Hippocampal formation (tissue), 2 donors: ENCODE results near the gene LACTBL1.

Experiments used
- DNase-seq, 2 donors: peaks; one replicate each; lab custom pipeline; 2025; lab: John Stamatoyannopoulos, UW

Gene LACTBL1

DNA sequence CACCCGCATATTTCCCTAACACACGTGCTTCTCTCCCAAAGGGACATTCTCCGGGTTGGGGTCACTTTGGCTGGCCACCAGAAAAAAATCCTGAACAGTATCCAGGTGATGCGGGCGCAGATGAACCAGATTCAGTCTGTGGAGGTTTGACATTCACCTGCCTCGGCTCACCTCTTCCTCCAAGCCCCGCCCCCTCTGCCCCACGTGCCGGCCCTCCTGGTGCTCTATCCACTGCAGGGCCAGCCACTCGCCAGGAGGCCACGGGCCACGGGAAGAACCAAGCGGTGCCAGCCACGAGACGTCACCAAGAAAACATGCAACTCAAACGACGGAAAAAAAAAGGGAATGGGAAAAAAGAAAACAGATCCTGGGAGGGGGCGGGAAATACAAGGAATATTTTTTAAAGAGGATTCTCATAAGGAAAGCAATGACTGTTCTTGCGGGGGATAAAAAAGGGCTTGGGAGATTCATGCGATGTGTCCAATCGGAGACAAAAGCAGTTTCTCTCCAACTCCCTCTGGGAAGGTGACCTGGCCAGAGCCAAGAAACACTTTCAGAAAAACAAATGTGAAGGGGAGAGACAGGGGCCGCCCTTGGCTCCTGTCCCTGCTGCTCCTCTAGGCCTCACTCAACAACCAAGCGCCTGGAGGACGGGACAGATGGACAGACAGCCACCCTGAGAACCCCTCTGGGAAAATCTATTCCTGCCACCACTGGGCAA lies 59.1 kb downstream of the LACTBL1 start:
- DNase-seq = no peak

DNA sequence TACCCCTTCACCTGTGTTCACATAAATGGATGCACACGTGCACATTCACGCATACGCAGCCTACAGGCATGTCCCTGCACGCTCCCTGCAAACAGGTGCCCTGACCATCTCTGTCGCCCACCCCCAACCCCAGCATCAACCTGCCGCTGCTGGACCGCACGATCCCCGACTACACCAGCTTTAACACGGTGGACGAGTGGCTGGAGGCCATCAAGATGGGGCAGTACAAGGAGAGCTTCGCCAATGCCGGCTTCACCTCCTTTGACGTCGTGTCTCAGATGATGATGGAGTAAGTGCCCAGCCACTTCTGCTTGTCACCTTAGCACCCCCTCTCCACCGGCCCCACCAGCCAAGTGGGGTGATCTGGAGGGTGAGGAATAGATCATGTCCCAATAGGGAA lies 60.4 kb downstream of the LACTBL1 start:
- no peak for DNase-seq

DNA sequence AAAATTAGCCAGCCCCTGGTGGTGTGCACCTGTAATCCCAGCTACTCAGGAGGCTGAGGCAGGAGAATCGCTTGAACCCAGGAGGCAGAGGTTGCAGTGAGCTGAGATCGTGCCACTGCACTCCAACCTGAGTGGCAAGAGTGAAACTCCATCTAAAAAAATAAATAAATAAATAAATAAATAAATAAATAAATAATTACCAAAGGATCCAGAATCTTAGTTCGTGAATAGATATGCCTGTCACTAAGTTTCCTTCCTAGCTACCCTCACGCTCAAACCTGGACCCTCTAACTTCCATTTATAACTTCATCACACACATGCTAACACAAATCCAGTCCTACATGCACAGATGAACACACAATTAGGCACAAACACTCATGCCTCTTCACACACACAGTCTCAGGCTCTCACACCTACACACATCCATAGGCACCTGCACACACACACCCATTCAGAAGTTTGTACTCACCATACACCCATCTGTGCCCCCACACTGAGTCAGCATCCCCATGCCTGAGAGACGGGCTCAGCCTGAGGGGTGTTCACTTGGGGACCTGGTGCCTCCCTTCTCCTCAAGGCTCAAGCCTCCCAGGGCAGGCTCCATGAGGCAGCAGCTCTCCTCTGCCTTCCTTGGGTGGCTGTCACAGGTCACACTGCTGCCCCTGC lies 61.5 kb downstream of the LACTBL1 start:
- no peak for DNase-seq

DNA sequence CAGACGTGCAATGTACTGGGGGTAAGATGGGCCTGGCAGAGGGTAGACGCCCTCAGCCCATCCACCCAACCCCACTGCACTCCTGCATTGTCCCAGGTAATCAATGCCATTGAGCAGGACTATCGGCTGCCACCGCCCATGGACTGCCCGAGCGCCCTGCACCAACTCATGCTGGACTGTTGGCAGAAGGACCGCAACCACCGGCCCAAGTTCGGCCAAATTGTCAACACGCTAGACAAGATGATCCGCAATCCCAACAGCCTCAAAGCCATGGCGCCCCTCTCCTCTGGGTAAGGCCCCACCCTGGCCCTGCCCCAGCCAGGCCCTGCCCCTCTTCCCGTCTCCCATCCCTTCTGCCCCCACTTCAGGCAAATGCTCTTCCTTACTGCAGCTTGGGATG lies 62.4 kb downstream of the LACTBL1 start:
- DNase-seq = no peak

DNA sequence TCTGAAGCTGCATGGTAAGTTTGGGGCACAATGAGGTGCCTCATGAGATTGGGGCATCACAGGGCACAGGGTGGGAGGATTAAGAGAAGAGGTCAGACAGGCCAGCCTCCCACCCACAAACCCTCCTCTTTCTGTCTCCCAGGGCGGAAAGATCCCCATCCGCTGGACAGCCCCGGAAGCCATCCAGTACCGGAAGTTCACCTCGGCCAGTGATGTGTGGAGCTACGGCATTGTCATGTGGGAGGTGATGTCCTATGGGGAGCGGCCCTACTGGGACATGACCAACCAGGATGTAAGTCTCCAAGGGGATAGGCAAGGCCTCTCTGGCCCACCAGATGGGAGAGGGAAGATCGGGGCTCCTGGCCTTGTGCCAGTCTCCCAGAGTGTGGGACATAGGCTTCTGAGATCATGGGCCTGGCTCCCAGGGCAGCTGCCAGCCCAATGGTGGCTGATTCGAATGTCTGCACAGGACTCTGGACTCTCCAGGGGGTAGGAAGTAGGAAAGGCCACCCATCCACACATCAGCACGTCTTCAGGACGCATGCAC lies 63.7 kb downstream of the LACTBL1 start:
- no peak for DNase-seq

DNA sequence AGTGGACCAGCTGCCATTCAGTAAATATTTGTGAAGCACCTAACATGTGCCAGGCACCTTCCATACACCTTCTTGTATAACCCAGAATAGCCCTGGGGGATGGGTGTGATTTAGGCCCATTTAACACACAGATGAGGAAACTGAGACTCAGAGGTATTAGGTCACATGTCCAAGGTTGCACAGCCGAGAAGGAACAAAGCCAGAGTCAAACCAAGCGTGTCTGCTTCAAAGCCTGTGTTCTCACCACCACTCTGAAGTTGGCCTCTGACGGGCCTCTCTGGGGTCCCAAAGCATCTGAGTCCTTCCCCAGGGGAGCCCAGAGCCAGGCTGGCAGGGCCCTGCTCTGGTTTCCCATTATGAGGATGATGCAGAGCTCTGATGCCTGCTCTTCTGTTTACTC lies 65.1 kb downstream of the LACTBL1 start:
- DNase-seq = no peak

DNA sequence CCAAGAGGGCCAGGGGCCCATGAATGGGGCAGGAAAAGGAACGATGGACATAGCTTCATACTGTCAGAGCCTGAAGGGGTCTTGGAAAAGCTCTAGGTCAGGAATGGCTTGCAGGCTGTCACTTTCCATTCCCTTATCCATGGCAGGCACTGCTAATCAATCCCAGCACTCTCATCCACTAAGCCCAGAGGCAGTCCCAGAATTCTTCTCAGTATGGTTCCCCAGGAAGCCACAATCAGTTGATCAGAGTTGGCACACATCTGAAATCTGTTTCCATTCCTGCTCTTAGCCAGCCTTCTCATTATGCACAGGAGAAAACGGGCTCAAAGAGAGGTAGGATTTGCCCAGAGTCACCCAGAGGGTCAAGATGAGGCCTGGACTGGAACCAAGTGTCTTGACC lies 65.7 kb downstream of the LACTBL1 start:
- DNase-seq = no peak

DNA sequence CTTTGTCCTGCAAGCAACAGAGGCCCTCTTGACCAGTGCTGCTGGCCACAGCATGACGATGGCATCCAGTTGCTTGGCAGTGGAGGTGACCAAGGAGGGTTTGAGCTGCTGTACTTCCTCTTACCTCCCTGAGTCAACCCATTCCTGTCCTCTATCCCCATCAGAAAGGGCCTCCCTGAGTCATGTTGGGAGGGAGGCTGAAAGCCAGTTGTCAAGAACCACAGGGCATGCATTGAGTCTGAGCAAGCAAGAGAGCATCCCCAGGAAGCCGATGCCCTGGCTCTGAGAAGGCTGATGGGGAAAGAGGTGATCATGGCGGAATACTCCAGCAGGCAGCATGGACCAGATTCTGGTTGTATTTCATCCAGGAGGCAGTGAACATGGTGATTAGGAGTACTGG lies 69.6 kb downstream of the LACTBL1 start:
- DNase-seq = no peak
